GM13977 (cell line): ENCODE results near the gene NGB.

ENCODE experiments used
- DNase-seq: peaks from one replicate; pipeline ENCODE4 v3.0.0; 2012; ENCODE audit warnings: low spot score
- CTCF ChIP-seq: IDR thresholded peaks from 2 replicates; pipeline ENCODE4 v1.5.1; 2012; ENCODE audit warnings: mild to moderate bottlenecking, control low read depth; ENCODE audit not compliant: insufficient read depth; ENCODE audit errors: extremely low read depth, missing control alignments
- in situ Hi-C: fragments of 300-500 bp; cut with MboI; formaldehyde crosslinking; loops from one replicate; pipeline ENCODE4 v1.12.0; 2022; ENCODE audit warnings: low sequenced_read_pairs, low pct_unique_long_range_greater_than_20kb, mixed read lengths, inconsistent platforms; ENCODE audit not compliant: unreplicated experiment

NGB gene

GRCh38 chr14:77222546-77223225 is 48.3 kb downstream of the NGB start:
- no peak for TF ChIP-seq CTCF
- in situ Hi-C loops: no loop called here
- no peak for DNase-seq

- TF ChIP-seq CTCF: no peak
- in situ Hi-C loops: no loop called here
- no peak for DNase-seq
Measured at GRCh38 chr14:77221241-77221871, 49.6 kb downstream of the NGB start.

GRCh38 chr14:77220246-77221017 is 50.6 kb downstream of the NGB start:
- in situ Hi-C loops: no loop called here
- no peak for DNase-seq
- no peak for TF ChIP-seq CTCF

- no peak for DNase-seq
- TF ChIP-seq CTCF: no peak
- in situ Hi-C loops: no loop called here
Measured at GRCh38 chr14:77219591-77219990, 51.4 kb downstream of the NGB start.

GRCh38 chr14:77217551-77217950 is 53.5 kb downstream of the NGB start:
- DNase-seq: no peak
- no peak for TF ChIP-seq CTCF
- in situ Hi-C loops: no loop called here
